Measurements from ENCODE around the gene CD209. TPM values are rescaled to one million over a fixed set of nuclear protein-coding genes. Genes with fewer than 3 reads are reported as not detected.

The CD209 gene
- total and polyA plus RNA-seq, 2 donors (not counting 1 experiment from before 2014, with no cell fraction given) = not detected

DNA sequence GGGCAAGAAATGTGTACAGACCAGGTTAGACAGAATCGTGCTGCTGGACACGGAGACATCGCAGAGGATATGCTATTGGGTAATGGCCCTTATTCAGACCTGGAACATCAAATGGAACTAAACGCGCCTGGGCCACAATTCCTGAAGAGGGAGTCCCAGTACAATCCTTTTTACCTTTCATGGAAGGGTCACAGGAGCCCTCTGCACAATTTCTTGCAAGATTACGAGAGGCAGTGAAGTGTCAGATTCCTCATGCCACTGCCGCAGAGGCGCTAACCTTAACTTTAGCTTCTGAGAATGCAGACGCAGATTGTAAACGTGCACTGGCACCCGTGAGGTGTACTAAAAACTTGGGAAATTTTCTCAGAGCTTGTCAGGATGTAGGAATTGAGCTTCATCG lies 33.8 kb upstream of the CD209 start:
- TF ChIP-seq EZH2 (IDR thresholded peaks at IDR 0.05; ENCODE audit: low read length, missing control alignments) = no peak
- TF ChIP-seq, protein P1, sequence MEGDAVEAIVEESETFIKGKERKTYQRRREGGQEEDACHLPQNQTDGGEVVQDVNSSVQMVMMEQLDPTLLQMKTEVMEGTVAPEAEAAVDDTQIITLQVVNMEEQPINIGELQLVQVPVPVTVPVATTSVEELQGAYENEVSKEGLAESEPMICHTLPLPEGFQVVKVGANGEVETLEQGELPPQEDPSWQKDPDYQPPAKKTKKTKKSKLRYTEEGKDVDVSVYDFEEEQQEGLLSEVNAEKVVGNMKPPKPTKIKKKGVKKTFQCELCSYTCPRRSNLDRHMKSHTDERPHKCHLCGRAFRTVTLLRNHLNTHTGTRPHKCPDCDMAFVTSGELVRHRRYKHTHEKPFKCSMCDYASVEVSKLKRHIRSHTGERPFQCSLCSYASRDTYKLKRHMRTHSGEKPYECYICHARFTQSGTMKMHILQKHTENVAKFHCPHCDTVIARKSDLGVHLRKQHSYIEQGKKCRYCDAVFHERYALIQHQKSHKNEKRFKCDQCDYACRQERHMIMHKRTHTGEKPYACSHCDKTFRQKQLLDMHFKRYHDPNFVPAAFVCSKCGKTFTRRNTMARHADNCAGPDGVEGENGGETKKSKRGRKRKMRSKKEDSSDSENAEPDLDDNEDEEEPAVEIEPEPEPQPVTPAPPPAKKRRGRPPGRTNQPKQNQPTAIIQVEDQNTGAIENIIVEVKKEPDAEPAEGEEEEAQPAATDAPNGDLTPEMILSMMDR (conservative IDR thresholded peaks at IDR 0.05 in 1 of 2, IDR thresholded peaks at IDR 0.05 in 1 of 2; ENCODE audit: low read depth in 1 of 2, low read length in 2 of 2) = no peak
- Histone ChIP-seq H3K36me3 (ENCODE audit: control insufficient read depth, insufficient read depth, low read length) (no peaks in the 10 kb centered on the region), H4K20me1 (ENCODE audit: control insufficient read depth, extremely low read depth, insufficient read depth, low read length) (no peaks in the 10 kb centered on the region), H3K27ac (ENCODE audit: insufficient read depth, low read length) (no peak overlapping the region), H2AFZ (ENCODE audit: low read length) (no peak overlapping the region), H3K4me2 (ENCODE audit: extremely low read depth, insufficient read depth, low read length) (no peak overlapping the region), H3K9ac (ENCODE audit: insufficient read depth, low read length) (no peak overlapping the region), H3K79me2 (ENCODE audit: control insufficient read depth, insufficient read depth, low read length) (no peaks in the 10 kb centered on the region), H3K27me3 (ENCODE audit: control insufficient read depth, insufficient read depth, low read length) (peaks cover 2% of the 10 kb centered on the region), H3K4me3 (replicated peaks in 1 of 4; ENCODE audit: control extremely low read depth in 1 of 4, insufficient read depth in 1 of 4, low read depth in 3 of 4, low read length in 4 of 4) (no peak overlapping the region), H3K4me1 (ENCODE audit: control insufficient read depth, extremely low read depth, insufficient read depth, low read length) (no peaks in the 10 kb centered on the region), H3K9me3 (ENCODE audit: control insufficient read depth, insufficient read depth, low read depth, low read length) (no peaks in the 10 kb centered on the region)
- DNase-seq (ENCODE audit: low read depth in 2 of 2) = no peak

DNA sequence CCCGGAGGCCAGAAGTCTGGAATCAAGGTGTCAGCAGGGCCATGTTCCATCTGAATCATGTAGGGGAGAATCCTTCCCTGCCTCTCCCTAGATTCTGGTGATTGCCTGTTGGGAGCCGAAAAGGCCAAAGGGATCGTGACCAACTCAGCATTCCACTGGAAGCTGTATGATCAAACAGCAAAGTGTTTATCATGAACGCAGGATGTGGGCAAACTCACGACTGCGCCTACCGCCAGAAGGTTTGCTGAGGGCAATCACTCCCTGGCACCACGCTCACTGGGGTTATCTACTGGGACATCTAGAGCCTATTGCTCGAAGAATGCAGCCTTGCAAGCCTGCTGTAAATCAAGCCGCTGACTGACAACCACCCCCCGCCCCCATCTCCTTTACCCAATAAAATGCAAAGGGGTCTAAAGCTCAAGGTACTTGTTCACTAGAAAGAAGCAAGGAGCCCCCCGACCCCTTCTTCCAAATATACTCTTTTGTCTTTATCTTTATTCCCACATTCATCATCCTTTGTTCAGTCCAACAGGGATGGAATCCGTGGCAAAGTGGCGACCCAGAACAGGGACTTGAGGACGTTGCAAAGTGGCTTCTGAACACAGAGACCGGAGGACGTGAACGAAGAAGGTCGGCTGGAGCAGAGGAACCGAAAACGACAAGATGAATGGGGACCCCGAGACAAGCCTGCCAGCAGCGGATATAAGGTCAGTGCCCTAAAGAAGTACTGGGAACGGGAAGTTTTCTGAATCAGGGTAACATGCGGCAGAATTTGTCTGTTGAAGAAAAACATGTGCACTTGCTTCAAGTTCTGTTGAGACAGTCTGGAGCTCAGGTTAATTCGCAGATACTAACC lies 32.5 kb upstream of the CD209 start:
- Histone ChIP-seq H3K9ac (ENCODE audit: insufficient read depth, low read length) (no peak overlapping the region), H3K27ac (ENCODE audit: insufficient read depth, low read length) (no peak overlapping the region), H4K20me1 (ENCODE audit: control insufficient read depth, extremely low read depth, insufficient read depth, low read length) (no peaks in the 10 kb centered on the region), H3K4me1 (ENCODE audit: control insufficient read depth, extremely low read depth, insufficient read depth, low read length) (no peaks in the 10 kb centered on the region), H3K79me2 (ENCODE audit: control insufficient read depth, insufficient read depth, low read length) (no peaks in the 10 kb centered on the region), H3K4me3 (replicated peaks in 1 of 4; ENCODE audit: control extremely low read depth in 1 of 4, insufficient read depth in 1 of 4, low read depth in 3 of 4, low read length in 4 of 4) (no peak overlapping the region), H3K9me3 (ENCODE audit: control insufficient read depth, insufficient read depth, low read depth, low read length) (no peaks in the 10 kb centered on the region), H3K27me3 (ENCODE audit: control insufficient read depth, insufficient read depth, low read length) (peaks cover 2% of the 10 kb centered on the region), H2AFZ (ENCODE audit: low read length) (no peak overlapping the region), H3K4me2 (ENCODE audit: extremely low read depth, insufficient read depth, low read length) (no peak overlapping the region), H3K36me3 (ENCODE audit: control insufficient read depth, insufficient read depth, low read length) (no peaks in the 10 kb centered on the region)
- TF ChIP-seq EZH2 (IDR thresholded peaks at IDR 0.05; ENCODE audit: low read length, missing control alignments) = no peak
- TF ChIP-seq, protein P1 (conservative IDR thresholded peaks at IDR 0.05 in 1 of 2, IDR thresholded peaks at IDR 0.05 in 1 of 2; ENCODE audit: low read depth in 1 of 2, low read length in 2 of 2) = no peak
- no peak for DNase-seq (ENCODE audit: low read depth in 2 of 2)

DNA sequence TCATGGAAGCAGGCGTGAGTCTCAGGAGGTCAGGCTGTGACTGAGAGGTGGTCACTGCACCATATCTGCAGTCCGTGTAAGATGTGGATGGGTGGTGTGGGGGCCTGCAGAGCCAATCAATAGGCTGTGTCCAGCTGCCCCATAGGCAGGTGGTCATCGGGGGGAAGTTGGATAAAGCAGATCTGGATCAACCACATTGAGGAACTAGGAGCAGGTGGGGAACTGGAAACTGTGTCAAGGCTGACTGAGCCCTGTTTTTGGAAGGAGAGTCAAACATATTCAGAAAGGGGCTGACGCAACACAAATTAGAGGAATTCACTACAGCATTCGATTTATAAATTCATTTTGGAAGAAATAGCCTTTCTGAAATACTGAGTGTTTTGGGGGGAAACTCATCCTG lies 30.7 kb upstream of the CD209 start:
- H4K20me1 ChIP-seq (ENCODE audit: control insufficient read depth, extremely low read depth, insufficient read depth, low read length) = no peaks in the 10 kb centered on the region
- DNase-seq (ENCODE audit: low read depth in 2 of 2) = no peak
- H3K36me3 ChIP-seq (ENCODE audit: control insufficient read depth, insufficient read depth, low read length) = no peaks in the 10 kb centered on the region
- H3K79me2 ChIP-seq (ENCODE audit: control insufficient read depth, insufficient read depth, low read length) = no peaks in the 10 kb centered on the region
- H3K27ac ChIP-seq (ENCODE audit: insufficient read depth, low read length) = no peak overlapping the region
- no peak for TF ChIP-seq EZH2 (IDR thresholded peaks at IDR 0.05; ENCODE audit: low read length, missing control alignments)
- TF ChIP-seq, protein P1 (conservative IDR thresholded peaks at IDR 0.05 in 1 of 2, IDR thresholded peaks at IDR 0.05 in 1 of 2; ENCODE audit: low read depth in 1 of 2, low read length in 2 of 2) = no peak
- H3K9me3 ChIP-seq (ENCODE audit: control insufficient read depth, insufficient read depth, low read depth, low read length) = no peaks in the 10 kb centered on the region
- no peaks in the 10 kb centered on the region for H3K4me1 ChIP-seq (ENCODE audit: control insufficient read depth, extremely low read depth, insufficient read depth, low read length)
- H3K27me3 ChIP-seq (ENCODE audit: control insufficient read depth, insufficient read depth, low read length) = peaks cover 2% of the 10 kb centered on the region
- no peak overlapping the region for H2AFZ ChIP-seq (ENCODE audit: low read length)
- H3K9ac ChIP-seq (ENCODE audit: insufficient read depth, low read length) = no peak overlapping the region
- no peak overlapping the region for H3K4me3 ChIP-seq (replicated peaks in 1 of 4; ENCODE audit: control extremely low read depth in 1 of 4, insufficient read depth in 1 of 4, low read depth in 3 of 4, low read length in 4 of 4)
- no peak overlapping the region for H3K4me2 ChIP-seq (ENCODE audit: extremely low read depth, insufficient read depth, low read length)

Data from fibroblast of lung (primary cell).